ENCODE results near the gene ZNF512B. TPM values are rescaled to one million over a fixed set of nuclear protein-coding genes. Genes with fewer than 3 reads are reported as not detected.

ZNF512B gene
- total and polyA plus RNA-seq, 2 donors (not counting 1 experiment from before 2014, with no cell fraction given), result 8.8 to 10.5 TPM

DNA sequence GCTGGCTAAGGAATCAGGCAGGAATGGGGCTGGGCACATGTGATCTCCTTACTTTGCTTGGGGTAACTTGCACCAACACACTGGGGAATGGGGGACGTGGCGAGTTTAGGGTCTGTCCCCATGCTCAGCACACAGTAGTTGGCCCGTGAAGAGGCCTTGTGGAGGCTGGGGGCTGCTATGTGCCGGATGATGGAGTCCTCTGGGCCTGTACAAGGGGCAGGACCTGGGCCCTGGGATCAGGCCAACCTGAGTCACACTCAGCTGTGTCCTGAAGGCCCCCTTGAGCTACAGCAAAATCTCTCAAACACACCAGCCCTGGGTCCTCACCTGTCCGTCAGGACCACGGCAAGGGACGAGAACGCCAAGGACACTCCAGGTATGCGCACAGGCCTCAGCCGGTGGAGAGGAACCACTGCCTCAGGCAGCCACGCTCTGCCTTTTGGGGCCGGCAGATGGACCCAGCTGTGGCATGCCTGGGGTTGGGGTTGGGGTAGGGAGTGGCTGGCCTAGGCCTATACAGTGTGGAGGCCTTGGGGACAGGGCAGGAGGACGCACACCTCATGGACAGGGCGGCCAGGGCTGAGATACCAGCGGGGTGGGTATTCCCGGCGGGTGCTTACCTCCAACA, 24.6 kb downstream of the ZNF512B start:
- Histone ChIP-seq H3K36me3 (replicated peaks in 1 of 2; ENCODE audit: control extremely low read depth in 1 of 2, control insufficient read depth in 1 of 2, extremely low read depth in 1 of 2, insufficient read depth in 2 of 2, low read length in 1 of 2) (peaks cover 0 to 49% of the 10 kb centered on the region in 2 experiments), H3K9me3 (ENCODE audit: control extremely low read depth in 1 of 3, control insufficient read depth in 2 of 3, insufficient read depth in 1 of 3, low read length in 2 of 3) (peaks cover 0 to 25% (median 0%) of the 10 kb centered on the region in 3 donors), H3K9ac (ENCODE audit: low read length) (no peak overlapping the region), H2AFZ (ENCODE audit: insufficient read depth, low read depth, low read length, poor library complexity, severe bottlenecking) (no peak overlapping the region), H4K20me1 (ENCODE audit: control insufficient read depth, insufficient read depth, low read length, poor library complexity, severe bottlenecking) (peaks cover 96% of the 10 kb centered on the region), H3K27me3 (replicated peaks in 1 of 4; ENCODE audit: control extremely low read depth in 1 of 4, control insufficient read depth in 3 of 4, insufficient read depth in 4 of 4, low read length in 3 of 4) (no peaks in the 10 kb centered on the region), H3K4me2 (replicated peaks; ENCODE audit: low read depth, low read length, poor library complexity, severe bottlenecking) (no peak overlapping the region), H3K4me3 (ENCODE audit: control extremely low read depth in 1 of 5, extremely low read depth in 1 of 5, insufficient read depth in 1 of 5, low read depth in 2 of 5, low read length in 4 of 5) (no peak overlapping the region), H3K4me1 (ENCODE audit: control insufficient read depth in 2 of 2, insufficient read depth in 2 of 2, low read length in 2 of 2) (peaks cover 41 to 48% of the 10 kb centered on the region in 2 donors), H3K27ac (ENCODE audit: low read length in 2 of 2) (no peak overlapping the region), H3K79me2 (ENCODE audit: control insufficient read depth, insufficient read depth, low read length) (peaks cover 79% of the 10 kb centered on the region)
- intact Hi-C loops (cut with micrococcal nuclease), result no loop called here
- H3K4me3 Mint-ChIP-seq, result no peak overlapping the region
- no peak for ATAC-seq (ENCODE audit: low read depth)
- H3K9me3 Mint-ChIP-seq (ENCODE audit: insufficient read depth), result no peaks in the 10 kb centered on the region
- 92% methylated on average over 17 of the region's 17 CpGs for WGBS (ENCODE audit: insufficient coverage)
- H3K27ac Mint-ChIP-seq, result no peak overlapping the region
- H3K4me1 Mint-ChIP-seq, result peaks cover 47% of the 10 kb centered on the region
- H3K27me3 Mint-ChIP-seq, result no peaks in the 10 kb centered on the region
- DNase-seq, result no peak
- ChIA-PET CTCF (no interaction called here), POLR2A (no interaction called here)
- TF ChIP-seq, protein P1, sequence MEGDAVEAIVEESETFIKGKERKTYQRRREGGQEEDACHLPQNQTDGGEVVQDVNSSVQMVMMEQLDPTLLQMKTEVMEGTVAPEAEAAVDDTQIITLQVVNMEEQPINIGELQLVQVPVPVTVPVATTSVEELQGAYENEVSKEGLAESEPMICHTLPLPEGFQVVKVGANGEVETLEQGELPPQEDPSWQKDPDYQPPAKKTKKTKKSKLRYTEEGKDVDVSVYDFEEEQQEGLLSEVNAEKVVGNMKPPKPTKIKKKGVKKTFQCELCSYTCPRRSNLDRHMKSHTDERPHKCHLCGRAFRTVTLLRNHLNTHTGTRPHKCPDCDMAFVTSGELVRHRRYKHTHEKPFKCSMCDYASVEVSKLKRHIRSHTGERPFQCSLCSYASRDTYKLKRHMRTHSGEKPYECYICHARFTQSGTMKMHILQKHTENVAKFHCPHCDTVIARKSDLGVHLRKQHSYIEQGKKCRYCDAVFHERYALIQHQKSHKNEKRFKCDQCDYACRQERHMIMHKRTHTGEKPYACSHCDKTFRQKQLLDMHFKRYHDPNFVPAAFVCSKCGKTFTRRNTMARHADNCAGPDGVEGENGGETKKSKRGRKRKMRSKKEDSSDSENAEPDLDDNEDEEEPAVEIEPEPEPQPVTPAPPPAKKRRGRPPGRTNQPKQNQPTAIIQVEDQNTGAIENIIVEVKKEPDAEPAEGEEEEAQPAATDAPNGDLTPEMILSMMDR (IDR thresholded peaks at IDR 0.05), result no peak
- TF ChIP-seq EZH2 (IDR thresholded peaks at IDR 0.05; ENCODE audit: borderline replicate concordance, insufficient read depth, low read depth, low read length, poor library complexity, severe bottlenecking), result no peak

DNA sequence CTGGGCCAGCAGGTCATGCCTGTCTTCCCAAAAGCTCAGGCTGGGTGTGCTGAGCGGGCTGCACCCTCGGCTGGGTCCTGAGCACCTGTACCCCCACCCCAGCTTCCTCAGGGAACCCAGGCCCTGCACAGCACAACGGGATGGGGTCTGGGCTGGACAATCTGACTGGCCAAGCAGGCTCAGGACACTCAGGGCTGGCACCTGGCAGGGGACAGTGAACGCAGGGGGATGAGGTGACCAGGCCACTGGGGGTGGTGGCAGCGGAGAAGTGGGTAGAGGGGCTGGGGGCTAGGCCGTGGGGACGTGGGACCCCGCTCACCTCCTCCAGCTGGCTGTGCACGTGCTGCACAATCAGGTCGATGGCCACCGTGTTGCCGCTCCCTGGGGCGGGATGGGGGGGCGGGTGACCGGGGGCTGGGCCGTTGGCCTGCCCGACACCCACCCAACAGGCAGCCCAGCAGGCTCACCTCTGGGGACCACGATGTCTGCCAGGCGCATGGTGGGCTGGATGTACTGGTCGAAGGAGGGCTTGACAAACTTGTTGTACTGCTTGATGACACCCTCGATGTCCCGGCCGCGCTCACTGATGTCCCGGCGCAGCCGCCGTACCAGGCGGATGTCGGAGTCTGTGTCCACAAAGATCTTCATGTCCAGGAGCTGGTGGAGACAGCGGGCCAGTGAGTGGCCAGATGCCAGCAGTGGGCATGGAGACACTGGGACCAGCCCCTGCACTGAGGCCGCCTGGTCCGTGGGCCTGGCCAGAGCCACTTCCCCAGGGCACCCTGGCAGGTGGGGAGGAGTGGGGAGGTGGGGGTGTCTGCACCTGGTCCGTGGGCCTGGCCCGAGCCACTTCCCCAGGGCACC, 25.4 kb downstream of the ZNF512B start:
- intact Hi-C loops (cut with micrococcal nuclease), result no loop called here

More for the DNA sequence above, 25.4 kb downstream of the ZNF512B start:
- no peak for ATAC-seq (ENCODE audit: low read depth)
- no peak overlapping the region for H3K9ac ChIP-seq (ENCODE audit: low read length)
- TF ChIP-seq, protein P1 (IDR thresholded peaks at IDR 0.05), result no peak
- TF ChIP-seq EZH2 (IDR thresholded peaks at IDR 0.05; ENCODE audit: borderline replicate concordance, insufficient read depth, low read depth, low read length, poor library complexity, severe bottlenecking), result no peak
- Mint-ChIP-seq H3K4me3 (no peak overlapping the region), H3K27me3 (no peaks in the 10 kb centered on the region), H3K9me3 (ENCODE audit: insufficient read depth) (no peaks in the 10 kb centered on the region), H3K27ac (no peak overlapping the region), H3K4me1 (peaks cover 40% of the 10 kb centered on the region)
- no peak for DNase-seq
- H3K4me2 ChIP-seq (replicated peaks; ENCODE audit: low read depth, low read length, poor library complexity, severe bottlenecking), result no peak overlapping the region
- peaks cover 94% of the 10 kb centered on the region for H4K20me1 ChIP-seq (ENCODE audit: control insufficient read depth, insufficient read depth, low read length, poor library complexity, severe bottlenecking)
- peaks cover 33 to 40% of the 10 kb centered on the region in 2 donors for H3K4me1 ChIP-seq (ENCODE audit: control insufficient read depth in 2 of 2, insufficient read depth in 2 of 2, low read length in 2 of 2)
- no peak overlapping the region for H3K4me3 ChIP-seq (ENCODE audit: control extremely low read depth in 1 of 5, extremely low read depth in 1 of 5, insufficient read depth in 1 of 5, low read depth in 2 of 5, low read length in 4 of 5)
- no peak overlapping the region for H2AFZ ChIP-seq (ENCODE audit: insufficient read depth, low read depth, low read length, poor library complexity, severe bottlenecking)
- H3K27ac ChIP-seq (ENCODE audit: low read length in 2 of 2), result no peak overlapping the region
- H3K79me2 ChIP-seq (ENCODE audit: control insufficient read depth, insufficient read depth, low read length), result peaks cover 70% of the 10 kb centered on the region
- CTCF ChIA-PET, result no interaction called here
- POLR2A ChIA-PET, result no interaction called here
- peaks cover 0 to 26% (median 0%) of the 10 kb centered on the region in 3 donors for H3K9me3 ChIP-seq (ENCODE audit: control extremely low read depth in 1 of 3, control insufficient read depth in 2 of 3, insufficient read depth in 1 of 3, low read length in 2 of 3)
- 97% methylated on average over 35 of the region's 35 CpGs for WGBS (ENCODE audit: insufficient coverage)
- H3K27me3 ChIP-seq (replicated peaks in 1 of 4; ENCODE audit: control extremely low read depth in 1 of 4, control insufficient read depth in 3 of 4, insufficient read depth in 4 of 4, low read length in 3 of 4), result no peaks in the 10 kb centered on the region
- H3K36me3 ChIP-seq (replicated peaks in 1 of 2; ENCODE audit: control extremely low read depth in 1 of 2, control insufficient read depth in 1 of 2, extremely low read depth in 1 of 2, insufficient read depth in 2 of 2, low read length in 1 of 2), result peaks cover 0 to 53% of the 10 kb centered on the region in 2 experiments

Data from B cell (primary cell).